Mesothelial cell of epicardium (in vitro differentiated cells): ENCODE data around the gene LPIN1. TPM values are rescaled to one million over a fixed set of nuclear protein-coding genes. Genes with fewer than 3 reads are reported as not detected.
"Not testable (repeated sequence)": the region's sequence is repeated elsewhere in the genome, so short reads cannot be mapped to it uniquely, and the experiment has no call there.

ENCODE experiments used
- DNase-seq, 2 experiments: peaks; one replicate each; pipeline ENCODE4 v3.0.0; 2021; ENCODE audit warnings: low spot score in 2 of 2; ENCODE audit not compliant: unreplicated experiment in 2 of 2
- H3K27ac Mint-ChIP-seq: 2 replicates; pipeline ENCODE4 v1.8.0; 2021; ENCODE audit warnings: mixed read lengths
- H3K27me3 Mint-ChIP-seq: 2 replicates; pipeline ENCODE4 v1.8.0; 2021; ENCODE audit warnings: low read depth, mixed read lengths
- H3K36me3 Mint-ChIP-seq: 2 replicates; pipeline ENCODE4 v1.8.0; 2021; ENCODE audit warnings: mixed read lengths
- H3K4me1 Mint-ChIP-seq: 2 replicates; pipeline ENCODE4 v1.8.0; 2021; ENCODE audit warnings: mixed read lengths
- H3K4me3 Mint-ChIP-seq: 2 replicates; pipeline ENCODE4 v1.8.0; 2021; ENCODE audit warnings: mild to moderate bottlenecking, moderate library complexity, mixed read lengths
- H3K9me3 Mint-ChIP-seq: 2 replicates; pipeline ENCODE4 v1.8.0; 2021; ENCODE audit warnings: mixed read lengths
- CTCF ChIP-seq: fragments of 200-600 bp; sonication (generic); IDR thresholded peaks from one replicate; pipeline ENCODE4 v1.5.0; 2021; ENCODE audit warnings: antibody characterized with exemption; ENCODE audit not compliant: unreplicated experiment
- total RNA-seq: library from RNA; stranded (reverse); gene quantifications from 3 replicates; pipeline ENCODE4 v1.2.1, GENCODE V29; 2021

Gene LPIN1
- total RNA-seq, 1 donor from 2014 or later, result 36.1 TPM

- H3K4me3 Mint-ChIP-seq, result no peak overlapping the region
- H3K27ac Mint-ChIP-seq, result no peak overlapping the region
These were observed 112.5 kb downstream of the LPIN1 start for GRCh38 chr2:11858883-11859282.

GRCh38 chr2:11859975-11860374 is 113.5 kb downstream of the LPIN1 start:
- peaks cover 19% of the 10 kb centered on the region for H3K9me3 Mint-ChIP-seq
- not testable (repeated sequence) for DNase-seq, H3K27me3 Mint-ChIP-seq, H3K27ac Mint-ChIP-seq, H3K4me3 Mint-ChIP-seq
- H3K36me3 Mint-ChIP-seq, result peaks cover 12% of the 10 kb centered on the region
- peaks cover 20% of the 10 kb centered on the region for H3K4me1 Mint-ChIP-seq

More at GRCh38 chr2:11858883-11859282, 112.5 kb downstream of the LPIN1 start:
- Mint-ChIP-seq H3K4me1 (peaks cover 18% of the 10 kb centered on the region), H3K9me3 (peaks cover 19% of the 10 kb centered on the region), H3K27me3 (peaks cover 3% of the 10 kb centered on the region), H3K36me3 (peaks cover 12% of the 10 kb centered on the region)
- DNase-seq, result no peak
- no peak for TF ChIP-seq CTCF

- H3K4me1 Mint-ChIP-seq, result peaks cover 16% of the 10 kb centered on the region
- peaks cover 3% of the 10 kb centered on the region for H3K27me3 Mint-ChIP-seq
- H3K36me3 Mint-ChIP-seq, result peaks cover 12% of the 10 kb centered on the region
- H3K27ac Mint-ChIP-seq, result no peak overlapping the region
- TF ChIP-seq CTCF, result no peak
- H3K9me3 Mint-ChIP-seq, result peaks cover 19% of the 10 kb centered on the region
- H3K4me3 Mint-ChIP-seq, result no peak overlapping the region
- DNase-seq, result no peak
These were observed 114.6 kb downstream of the LPIN1 start for GRCh38 chr2:11861044-11861443.

- H3K27me3 Mint-ChIP-seq, result peaks cover 3% of the 10 kb centered on the region
- peaks cover 14% of the 10 kb centered on the region for H3K4me1 Mint-ChIP-seq
- H3K9me3 Mint-ChIP-seq, result peaks cover 19% of the 10 kb centered on the region
- no peak for TF ChIP-seq CTCF
- no peak overlapping the region for H3K27ac Mint-ChIP-seq
- H3K36me3 Mint-ChIP-seq, result peaks cover 12% of the 10 kb centered on the region
- no peak for DNase-seq
- H3K4me3 Mint-ChIP-seq, result no peak overlapping the region
These were observed 115.6 kb downstream of the LPIN1 start for GRCh38 chr2:11862049-11862448.

GRCh38 chr2:11863103-11863502 is 116.7 kb downstream of the LPIN1 start:
- H3K27me3 Mint-ChIP-seq, result peaks cover 3% of the 10 kb centered on the region
- no peak overlapping the region for H3K27ac Mint-ChIP-seq
- no peak overlapping the region for H3K4me3 Mint-ChIP-seq
- H3K36me3 Mint-ChIP-seq, result peaks cover 7% of the 10 kb centered on the region
- H3K4me1 Mint-ChIP-seq, result peaks cover 14% of the 10 kb centered on the region
- DNase-seq, result no peak
- TF ChIP-seq CTCF, result no peak
- peaks cover 17% of the 10 kb centered on the region for H3K9me3 Mint-ChIP-seq

- Mint-ChIP-seq H3K27me3 (peaks cover 3% of the 10 kb centered on the region), H3K4me3 (peak overlapping the region; percentile 46), H3K4me1 (peaks cover 14% of the 10 kb centered on the region), H3K9me3 (peaks cover 15% of the 10 kb centered on the region), H3K36me3 (peaks cover 6% of the 10 kb centered on the region), H3K27ac (no peak overlapping the region)
- TF ChIP-seq CTCF, result peak; percentile 95
- DNase-seq, result peak; percentile 52 to 80
These were observed 117.3 kb downstream of the LPIN1 start for GRCh38 chr2:11863513-11864328.
